Gastroesophageal sphincter (tissue), 3 donors: ENCODE data around the gene UMODL1.

ENCODE experiments used
- POLR2A ChIP-seq, 2 donors: fragments of 450-650 bp; IDR thresholded peaks; one replicate each; pipeline ENCODE4 v1.6.1; 2017; ENCODE audit warnings: antibody characterized with exemption in 2 of 2, mild to moderate bottlenecking in 2 of 2, moderate library complexity in 1 of 2
- POLR2AphosphoS5 ChIP-seq: sonication (generic); formaldehyde crosslinking; IDR thresholded peaks from one replicate; pipeline ENCODE4 v1.6.1; 2017; ENCODE audit warnings: antibody characterized with exemption
- TF ChIP-seq, protein P1 (sequence below), 4 experiments: fragments of 200-600 bp in 2 of 4; fragments of 450-650 bp in 2 of 4; sonication (generic) in 1 of 4; IDR thresholded peaks; one replicate each; pipeline ENCODE4 v1.5.1; 2017 to 2019; ENCODE audit warnings: antibody characterized with exemption in 4 of 4, mild to moderate bottlenecking in 2 of 4, moderate library complexity in 2 of 4

DNA sequence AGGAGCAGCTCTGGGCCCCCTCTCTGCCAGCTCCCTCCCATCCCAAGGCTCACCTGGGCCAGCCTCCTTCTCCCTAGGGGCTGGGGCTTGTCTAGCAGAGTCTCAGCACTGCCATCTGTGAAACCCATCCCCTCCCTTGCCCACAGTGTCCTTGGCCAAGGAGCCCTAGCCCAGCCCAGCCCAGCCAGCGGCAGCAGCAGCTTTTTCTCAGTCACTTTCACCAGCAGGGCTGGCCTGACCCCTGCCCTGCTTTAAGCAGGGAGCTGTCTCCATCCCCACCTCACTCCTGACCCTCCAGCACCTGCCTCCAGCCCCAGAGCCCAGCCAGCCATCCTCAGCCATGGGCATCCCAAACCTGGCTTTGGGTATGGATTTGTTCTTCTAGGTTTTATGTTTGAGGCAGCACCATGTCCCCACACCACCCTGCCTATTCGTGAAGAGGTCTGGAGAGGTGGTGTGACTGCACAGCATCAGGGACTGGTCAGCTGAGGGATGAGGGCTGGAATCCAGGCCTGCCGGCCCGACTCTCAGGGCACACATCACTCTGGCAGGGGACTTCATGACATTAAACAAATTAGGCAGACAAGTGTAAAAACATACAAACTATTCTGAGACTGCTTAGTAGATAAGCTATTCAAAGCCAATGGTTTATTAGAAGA lies 111.7 kb downstream of the UMODL1 start:
- TF ChIP-seq, protein P1, sequence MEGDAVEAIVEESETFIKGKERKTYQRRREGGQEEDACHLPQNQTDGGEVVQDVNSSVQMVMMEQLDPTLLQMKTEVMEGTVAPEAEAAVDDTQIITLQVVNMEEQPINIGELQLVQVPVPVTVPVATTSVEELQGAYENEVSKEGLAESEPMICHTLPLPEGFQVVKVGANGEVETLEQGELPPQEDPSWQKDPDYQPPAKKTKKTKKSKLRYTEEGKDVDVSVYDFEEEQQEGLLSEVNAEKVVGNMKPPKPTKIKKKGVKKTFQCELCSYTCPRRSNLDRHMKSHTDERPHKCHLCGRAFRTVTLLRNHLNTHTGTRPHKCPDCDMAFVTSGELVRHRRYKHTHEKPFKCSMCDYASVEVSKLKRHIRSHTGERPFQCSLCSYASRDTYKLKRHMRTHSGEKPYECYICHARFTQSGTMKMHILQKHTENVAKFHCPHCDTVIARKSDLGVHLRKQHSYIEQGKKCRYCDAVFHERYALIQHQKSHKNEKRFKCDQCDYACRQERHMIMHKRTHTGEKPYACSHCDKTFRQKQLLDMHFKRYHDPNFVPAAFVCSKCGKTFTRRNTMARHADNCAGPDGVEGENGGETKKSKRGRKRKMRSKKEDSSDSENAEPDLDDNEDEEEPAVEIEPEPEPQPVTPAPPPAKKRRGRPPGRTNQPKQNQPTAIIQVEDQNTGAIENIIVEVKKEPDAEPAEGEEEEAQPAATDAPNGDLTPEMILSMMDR (IDR thresholded peaks at IDR 0.05): no peak
- TF ChIP-seq POLR2A (IDR thresholded peaks at IDR 0.05) (no peak), POLR2AphosphoS5 (no peak)
